ENCODE data around the gene LRRTM4. TPM values are rescaled to one million over a fixed set of nuclear protein-coding genes. Genes with fewer than 3 reads are reported as not detected.
A peak's percentile ranks its signal among the peaks of the same experiment; 100 is the strongest.

The LRRTM4 gene
- polyA plus RNA-seq, 2 of the 4 experiments (the other 2 are of a cell fraction): 0.03 TPM; not detected in 1

- ChIA-PET POLR2A (no interaction called here), CTCF (no interaction called here)
- peaks cover 4% of the 10 kb centered on the region; the same call in 2 of the 3 replicates for H3K9me3 ChIP-seq
- H3K4me2 ChIP-seq: no peak overlapping the region
- no peaks in the 10 kb centered on the region for H3K4me1 ChIP-seq
- TF ChIP-seq ZC3H11A (IDR thresholded peaks at IDR 0.05) (no peak), RNF2 (IDR thresholded peaks at IDR 0.05; ENCODE audit: borderline replicate concordance, low read depth) (no peak), HOXB5 (CRISPR knock-in tag; IDR thresholded peaks at IDR 0.05) (no peak)
- no peak overlapping the region for H3K4me3 ChIP-seq
- no peak for ATAC-seq
- H3K27ac ChIP-seq: no peak overlapping the region
- FAIRE-seq: no peak
- DNase-seq (ENCODE audit: low read depth in 1 of 2, low spot score in 1 of 2): no peak
These were observed 87.3 kb downstream of the LRRTM4 start for GRCh38 chr2:77434880-77435279.

- 6% methylated on average over 4 of the region's 4 CpGs for WGBS (ENCODE audit: missing lambda C conversion rate)
- CTCF ChIA-PET: no interaction called here
- ATAC-seq: no peak
These were observed 93.2 kb downstream of the LRRTM4 start for GRCh38 chr2:77428946-77429345.

GRCh38 chr2:77421971-77422370 is 100.2 kb downstream of the LRRTM4 start:
- Histone ChIP-seq H3K4me3 (no peak overlapping the region), H3K27ac (no peak overlapping the region), H3K4me2 (no peak overlapping the region), H3K9me3 (no peaks in the 10 kb centered on the region; the same call in 2 of the 3 replicates), H3K4me1 (no peaks in the 10 kb centered on the region)
- ChIA-PET CTCF (no interaction called here), POLR2A (no interaction called here)
- FAIRE-seq (no peak), DNase-seq (ENCODE audit: low read depth in 1 of 2, low spot score in 1 of 2) (no peak), ATAC-seq (no peak)
- WGBS (ENCODE audit: missing lambda C conversion rate): 59% methylated on average over 4 of the region's 4 CpGs
- peak; percentile 19 to 68; a peak in 3 of 4 replicates for TF ChIP-seq CEBPB (IDR thresholded peaks at IDR 0.05)
- no peak for TF ChIP-seq HOXA7 (CRISPR knock-in tag; IDR thresholded peaks at IDR 0.05)

More at GRCh38 chr2:77428946-77429345, 93.2 kb downstream of the LRRTM4 start:
- FAIRE-seq (no peak), DNase-seq (ENCODE audit: low read depth in 1 of 2, low spot score in 1 of 2) (no peak)
- POLR2A ChIA-PET: no interaction called here
- no peak overlapping the region for H3K4me3 ChIP-seq
- no peak overlapping the region for H3K27ac ChIP-seq
- peaks cover 4% of the 10 kb centered on the region; the same call in 1 of the 3 replicates for H3K9me3 ChIP-seq
- no peaks in the 10 kb centered on the region for H3K4me1 ChIP-seq
- TF ChIP-seq HES2 (IDR thresholded peaks at IDR 0.05) (no peak), RCOR1 (IDR thresholded peaks at IDR 0.05; ENCODE audit: low read depth, low read length) (no peak), CBX8 (IDR thresholded peaks at IDR 0.05) (no peak), POLR2AphosphoS2 (conservative IDR thresholded peaks at IDR 0.05; ENCODE audit: low read length) (no peak), ZSCAN20 (CRISPR knock-in tag; IDR thresholded peaks at IDR 0.05) (no peak), RFX5 (IDR thresholded peaks at IDR 0.05) (no peak), ZNF302 (CRISPR knock-in tag; IDR thresholded peaks at IDR 0.05) (no peak)
- H3K4me2 ChIP-seq: no peak overlapping the region

- no peak for ATAC-seq
- DNase-seq (ENCODE audit: low read depth in 1 of 2, low spot score in 1 of 2): no peak
- ChIA-PET CTCF (no interaction called here), POLR2A (no interaction called here)
- no peak for FAIRE-seq
- TF ChIP-seq REST (IDR thresholded peaks at IDR 0.05) (no peak), ESRRA (IDR thresholded peaks at IDR 0.05; ENCODE audit: borderline replicate concordance, low read length) (no peak), NFE2L2 (conservative IDR thresholded peaks at IDR 0.05; ENCODE audit: low read length) (no peak), NPAS2 (CRISPR knock-in tag; IDR thresholded peaks at IDR 0.05; ENCODE audit: borderline replicate concordance) (no peak)
- no peak overlapping the region for H3K27ac ChIP-seq
- H3K4me2 ChIP-seq: no peak overlapping the region
- H3K9me3 ChIP-seq: peaks cover 2% of the 10 kb centered on the region; the same call in 1 of the 3 replicates
- 2% methylated on average over 1 of the region's 1 CpG for WGBS (ENCODE audit: missing lambda C conversion rate)
- no peaks in the 10 kb centered on the region for H3K4me1 ChIP-seq
- no peak overlapping the region for H3K4me3 ChIP-seq
These were observed 103.6 kb downstream of the LRRTM4 start for GRCh38 chr2:77418537-77418936.
